GM19438 (cell line): ENCODE results near the gene SLC44A5.
"Not testable (repeated sequence)": the region's sequence is repeated elsewhere in the genome, so short reads cannot be mapped to it uniquely, and the experiment has no call there.

Experiments used
- ATAC-seq: cut with Tn5 transposase; IDR thresholded peaks from one replicate; pipeline ENCODE4 v1.9.1; 2021; ENCODE audit warnings: low read depth; ENCODE audit not compliant: unreplicated experiment

Gene SLC44A5

GRCh38 chr1:75470448-75470847, 140.5 kb downstream of the SLC44A5 start:
- ATAC-seq = no peak

GRCh38 chr1:75469586-75470173, 141.2 kb downstream of the SLC44A5 start:
- no peak for ATAC-seq

GRCh38 chr1:75461808-75462325, 149.0 kb downstream of the SLC44A5 start:
- ATAC-seq = no peak

GRCh38 chr1:75449998-75450397, 160.9 kb downstream of the SLC44A5 start:
- no peak for ATAC-seq

GRCh38 chr1:75444220-75444619, 166.7 kb downstream of the SLC44A5 start:
- no peak for ATAC-seq

- no peak for ATAC-seq
Observed at GRCh38 chr1:75440274-75440673, 170.6 kb downstream of the SLC44A5 start.

- no peak for ATAC-seq
Observed at GRCh38 chr1:75438355-75438754, 172.6 kb downstream of the SLC44A5 start.

- no peak for ATAC-seq
Observed at GRCh38 chr1:75431843-75432242, 179.1 kb downstream of the SLC44A5 start.

GRCh38 chr1:75430526-75430925, 180.4 kb downstream of the SLC44A5 start:
- ATAC-seq = no peak

- no peak for ATAC-seq
Observed at GRCh38 chr1:75426688-75427087, 184.2 kb downstream of the SLC44A5 start.

- no peak for ATAC-seq
Observed at GRCh38 chr1:75425001-75425650, 185.8 kb downstream of the SLC44A5 start.

- ATAC-seq = no peak
Observed at GRCh38 chr1:75423616-75424015, 187.3 kb downstream of the SLC44A5 start.

GRCh38 chr1:75423136-75423535, 187.8 kb downstream of the SLC44A5 start:
- no peak for ATAC-seq

- ATAC-seq = no peak
Observed at GRCh38 chr1:75421371-75421770, 189.5 kb downstream of the SLC44A5 start.

- no peak for ATAC-seq
Observed at GRCh38 chr1:75415187-75415586, 195.7 kb downstream of the SLC44A5 start.

- ATAC-seq = no peak
Observed at GRCh38 chr1:75412616-75413015, 198.3 kb downstream of the SLC44A5 start.

GRCh38 chr1:75404681-75405080, 206.2 kb downstream of the SLC44A5 start:
- ATAC-seq = not testable (repeated sequence)

- ATAC-seq = not testable (repeated sequence)
Observed at GRCh38 chr1:75403147-75403646, 207.7 kb downstream of the SLC44A5 start.

- ATAC-seq = no peak
Observed at GRCh38 chr1:75400716-75401115, 210.2 kb downstream of the SLC44A5 start.

GRCh38 chr1:75396745-75397144, 214.2 kb downstream of the SLC44A5 start:
- no peak for ATAC-seq

GRCh38 chr1:75396260-75396659, 214.7 kb downstream of the SLC44A5 start:
- ATAC-seq = no peak
